ENCODE data around the gene DDN. TPM values are rescaled to one million over a fixed set of nuclear protein-coding genes. Genes with fewer than 3 reads are reported as not detected.
A peak's percentile ranks its signal among the peaks of the same experiment; 100 is the strongest.

Gene DDN
- total and polyA plus RNA-seq, 3 experiments from 2014 or later, result 0.33 to 0.39 TPM; not detected in 1

- H3K4me1 Mint-ChIP-seq, result peaks cover 10 to 16% (median 12%) of the 10 kb centered on the region in 3 donors
- H3K4me3 Mint-ChIP-seq, result no peak overlapping the region
- H3K27ac Mint-ChIP-seq, result peak overlapping the region in 3 of 8 donors; percentile 9 to 74 (median 17)
- no peaks in the 10 kb centered on the region for H3K9me3 Mint-ChIP-seq
- no peak overlapping the region for H3K27ac ChIP-seq (ENCODE audit: low read depth, low read length)
- peaks cover 74% of the 10 kb centered on the region for H3K36me3 ChIP-seq (ENCODE audit: insufficient read depth, low read length)
- no peaks in the 10 kb centered on the region for H3K27me3 ChIP-seq (ENCODE audit: insufficient read depth, low read length, poor library complexity, severe bottlenecking)
- ChIA-PET POLR2A (no interaction called here), CTCF (interaction anchor here (0.8 to 2.6 kb wide), 2 partner anchors 28 to 44 kb away, joined by 3 to 8 read pairs; partner anchors contain the start of gene RHEBL1)
- H3K9me3 ChIP-seq (ENCODE audit: low read length), result no peaks in the 10 kb centered on the region
- H3K4me3 ChIP-seq (ENCODE audit: low read length), result no peak overlapping the region
- no peaks in the 10 kb centered on the region for H3K27me3 Mint-ChIP-seq
- no peaks in the 10 kb centered on the region for H3K4me1 ChIP-seq (ENCODE audit: insufficient read depth, low read length)
- no peak for DNase-seq
- H3K36me3 Mint-ChIP-seq, result peaks cover 10 to 95% (median 17%) of the 10 kb centered on the region in 3 donors
These were observed 42.1 kb upstream of the DDN start for GRCh38 chr12:49041036-49041880.

- Mint-ChIP-seq H3K4me1 (peaks cover 10 to 16% (median 16%) of the 10 kb centered on the region in 3 donors), H3K27ac (peak overlapping the region in 5 of 8 donors; percentile 17 to 84 (median 63)), H3K27me3 (no peaks in the 10 kb centered on the region), H3K9me3 (no peaks in the 10 kb centered on the region), H3K36me3 (peaks cover 5 to 93% (median 14%) of the 10 kb centered on the region in 3 donors), H3K4me3 (no peak overlapping the region)
- Histone ChIP-seq H3K36me3 (ENCODE audit: insufficient read depth, low read length) (peaks cover 65% of the 10 kb centered on the region), H3K27ac (ENCODE audit: low read depth, low read length) (no peak overlapping the region), H3K27me3 (ENCODE audit: insufficient read depth, low read length, poor library complexity, severe bottlenecking) (no peaks in the 10 kb centered on the region), H3K9me3 (ENCODE audit: low read length) (no peaks in the 10 kb centered on the region), H3K4me1 (ENCODE audit: insufficient read depth, low read length) (no peaks in the 10 kb centered on the region), H3K4me3 (ENCODE audit: low read length) (no peak overlapping the region)
- POLR2A ChIA-PET, result no interaction called here
- DNase-seq, result no peak
- CTCF ChIA-PET, result interaction anchor here (0.8 to 2.6 kb wide), 3 partner anchors 9 to 58 kb away, joined by 3 to 8 read pairs (median 3); no protein-coding TSS in a partner anchor
These were observed 41.2 kb upstream of the DDN start for GRCh38 chr12:49040364-49040855.

- Histone ChIP-seq H3K9me3 (ENCODE audit: low read length) (no peaks in the 10 kb centered on the region), H3K36me3 (ENCODE audit: insufficient read depth, low read length) (peaks cover 62% of the 10 kb centered on the region), H3K4me3 (ENCODE audit: low read length) (no peak overlapping the region), H3K27me3 (ENCODE audit: insufficient read depth, low read length, poor library complexity, severe bottlenecking) (no peaks in the 10 kb centered on the region), H3K27ac (ENCODE audit: low read depth, low read length) (no peak overlapping the region), H3K4me1 (ENCODE audit: insufficient read depth, low read length) (no peaks in the 10 kb centered on the region)
- Mint-ChIP-seq H3K27me3 (no peaks in the 10 kb centered on the region), H3K4me3 (no peak overlapping the region), H3K9me3 (no peaks in the 10 kb centered on the region), H3K36me3 (peaks cover 5 to 94% (median 16%) of the 10 kb centered on the region in 3 donors), H3K4me1 (peaks cover 9 to 16% (median 15%) of the 10 kb centered on the region in 3 donors), H3K27ac (peak overlapping the region in 1 of 8 donors; percentile 90)
- no peak for DNase-seq
- ChIA-PET CTCF (interaction anchor here (0.8 to 2.6 kb wide), 5 partner anchors 8 to 59 kb away, joined by 3 to 8 read pairs (median 3); no protein-coding TSS in a partner anchor), POLR2A (interaction anchor here (0.8 to 1.2 kb wide), 2 partner anchors 10 to 148 kb away, joined by 3 read pairs; no protein-coding TSS in a partner anchor)
These were observed 40.5 kb upstream of the DDN start for GRCh38 chr12:49039421-49040363.

GRCh38 chr12:49038291-49038955, 39.2 kb upstream of the DDN start:
- Mint-ChIP-seq H3K27me3 (no peaks in the 10 kb centered on the region), H3K4me1 (peaks cover 2 to 4% (median 2%) of the 10 kb centered on the region in 3 donors), H3K4me3 (no peak overlapping the region), H3K27ac (peak overlapping the region in 4 of 8 donors; percentile 31 to 95 (median 66)), H3K9me3 (no peaks in the 10 kb centered on the region), H3K36me3 (peaks cover 0 to 94% (median 13%) of the 10 kb centered on the region in 3 donors)
- Histone ChIP-seq H3K4me1 (ENCODE audit: insufficient read depth, low read length) (no peaks in the 10 kb centered on the region), H3K27me3 (ENCODE audit: insufficient read depth, low read length, poor library complexity, severe bottlenecking) (no peaks in the 10 kb centered on the region), H3K9me3 (ENCODE audit: low read length) (no peaks in the 10 kb centered on the region), H3K27ac (ENCODE audit: low read depth, low read length) (no peak overlapping the region), H3K4me3 (ENCODE audit: low read length) (no peak overlapping the region), H3K36me3 (ENCODE audit: insufficient read depth, low read length) (peaks cover 55% of the 10 kb centered on the region)
- no peak for DNase-seq
- POLR2A ChIA-PET, result interaction anchor here (0.6 to 1.2 kb wide), 3 partner anchors 9 to 150 kb away, joined by 3 to 4 read pairs (median 3); no protein-coding TSS in a partner anchor
- CTCF ChIA-PET, result interaction anchor here (0.6 to 2.6 kb wide), 6 partner anchors 10 to 50 kb away, joined by 3 to 8 read pairs (median 4); no protein-coding TSS in a partner anchor

GRCh38 chr12:49037947-49038237, 38.7 kb upstream of the DDN start:
- POLR2A ChIA-PET, result no interaction called here
- Histone ChIP-seq H3K4me1 (ENCODE audit: insufficient read depth, low read length) (no peaks in the 10 kb centered on the region), H3K36me3 (ENCODE audit: insufficient read depth, low read length) (peaks cover 49% of the 10 kb centered on the region), H3K27me3 (ENCODE audit: insufficient read depth, low read length, poor library complexity, severe bottlenecking) (no peaks in the 10 kb centered on the region), H3K9me3 (ENCODE audit: low read length) (no peaks in the 10 kb centered on the region), H3K4me3 (ENCODE audit: low read length) (no peak overlapping the region), H3K27ac (ENCODE audit: low read depth, low read length) (no peak overlapping the region)
- CTCF ChIA-PET, result interaction anchor here (0.6 to 1.4 kb wide), 3 partner anchors 11 to 43 kb away, joined by 3 to 4 read pairs (median 3); no protein-coding TSS in a partner anchor
- Mint-ChIP-seq H3K9me3 (no peaks in the 10 kb centered on the region), H3K4me3 (no peak overlapping the region), H3K4me1 (peaks cover 0 to 4% (median 2%) of the 10 kb centered on the region in 3 donors), H3K27me3 (no peaks in the 10 kb centered on the region), H3K27ac (peak overlapping the region in 2 of 8 donors; percentile 73 to 95), H3K36me3 (peaks cover 0 to 93% (median 10%) of the 10 kb centered on the region in 3 donors)
- no peak for DNase-seq

- CTCF ChIA-PET, result interaction anchor here (0.9 to 2.2 kb wide), 4 partner anchors 11 to 43 kb away, joined by 3 to 8 read pairs (median 4); no protein-coding TSS in a partner anchor
- H3K27me3 ChIP-seq (ENCODE audit: insufficient read depth, low read length, poor library complexity, severe bottlenecking), result no peaks in the 10 kb centered on the region
These were observed 38.2 kb upstream of the DDN start for GRCh38 chr12:49037111-49037946.

More at GRCh38 chr12:49037111-49037946, 38.2 kb upstream of the DDN start:
- POLR2A ChIA-PET, result interaction anchor here (0.6 kb wide), 1 partner anchor 73 kb away, joined by 3 read pairs; no protein-coding TSS in a partner anchor
- Histone ChIP-seq H3K4me1 (ENCODE audit: insufficient read depth, low read length) (no peaks in the 10 kb centered on the region), H3K27ac (ENCODE audit: low read depth, low read length) (no peak overlapping the region), H3K36me3 (ENCODE audit: insufficient read depth, low read length) (peaks cover 48% of the 10 kb centered on the region), H3K9me3 (ENCODE audit: low read length) (no peaks in the 10 kb centered on the region), H3K4me3 (ENCODE audit: low read length) (no peak overlapping the region)
- no peaks in the 10 kb centered on the region for H3K27me3 Mint-ChIP-seq
- peaks cover 0 to 4% (median 2%) of the 10 kb centered on the region in 3 donors for H3K4me1 Mint-ChIP-seq
- peak overlapping the region in 1 of 8 donors; percentile 79 for H3K27ac Mint-ChIP-seq
- DNase-seq, result no peak
- no peaks in the 10 kb centered on the region for H3K9me3 Mint-ChIP-seq
- peaks cover 0 to 93% (median 8%) of the 10 kb centered on the region in 3 donors for H3K36me3 Mint-ChIP-seq
- no peak overlapping the region for H3K4me3 Mint-ChIP-seq

Measured in CD8-positive, alpha-beta memory T cell (primary cell).